ENCODE data around the gene PALS2.

The PALS2 gene

GRCh38 chr7:24591152-24591551 lies 17.9 kb downstream of the PALS2 start:
- no peak for DNase-seq (ENCODE audit: low read depth in 2 of 2)

- no peak for DNase-seq (ENCODE audit: low read depth in 2 of 2)
Measured at GRCh38 chr7:24595671-24596418, 22.6 kb downstream of the PALS2 start.

GRCh38 chr7:24597014-24597413 lies 23.8 kb downstream of the PALS2 start:
- DNase-seq (ENCODE audit: low read depth in 2 of 2), result no peak

GRCh38 chr7:24601600-24601999 lies 28.3 kb downstream of the PALS2 start:
- DNase-seq (ENCODE audit: low read depth in 2 of 2), result no peak

GRCh38 chr7:24602860-24603456 lies 29.7 kb downstream of the PALS2 start:
- DNase-seq (ENCODE audit: low read depth in 2 of 2), result no peak

- no peak for DNase-seq (ENCODE audit: low read depth in 2 of 2)
Measured at GRCh38 chr7:24604630-24605029, 31.4 kb downstream of the PALS2 start.

GRCh38 chr7:24608504-24608903 lies 35.3 kb downstream of the PALS2 start:
- DNase-seq (ENCODE audit: low read depth in 2 of 2), result no peak

GRCh38 chr7:24609059-24609458 lies 35.8 kb downstream of the PALS2 start:
- no peak for DNase-seq (ENCODE audit: low read depth in 2 of 2)

GRCh38 chr7:24609570-24609969 lies 36.3 kb downstream of the PALS2 start:
- DNase-seq (ENCODE audit: low read depth in 2 of 2), result no peak

GRCh38 chr7:24611130-24611529 lies 37.9 kb downstream of the PALS2 start:
- DNase-seq (ENCODE audit: low read depth in 2 of 2), result no peak

GRCh38 chr7:24617957-24618616 lies 44.8 kb downstream of the PALS2 start:
- DNase-seq (ENCODE audit: low read depth in 2 of 2), result no peak

GRCh38 chr7:24619978-24620377 lies 46.7 kb downstream of the PALS2 start:
- no peak for DNase-seq (ENCODE audit: low read depth in 2 of 2)

GRCh38 chr7:24622646-24623182 lies 49.5 kb downstream of the PALS2 start:
- DNase-seq (ENCODE audit: low read depth in 2 of 2), result no peak

Measured in activated CD8-positive, alpha-beta memory T cell treated with anti-CD3 and anti-CD28 coated beads for 4 hours (primary cell).